ENCODE measurements around the gene LRRC7. TPM values are rescaled to one million over a fixed set of nuclear protein-coding genes. Genes with fewer than 3 reads are reported as not detected.

LRRC7 gene
- polyA plus RNA-seq, 10 donors: 9.3 to 32.3 (median 16.7) TPM

GRCh38 chr1:70086897-70087296 lies 519.2 kb downstream of the LRRC7 start:
- no peak for DNase-seq

GRCh38 chr1:70090141-70090540 lies 522.4 kb downstream of the LRRC7 start:
- DNase-seq: no peak

- peak in 1 of 3 donors; percentile 31 for DNase-seq
Observed at GRCh38 chr1:70090875-70091274, 523.2 kb downstream of the LRRC7 start.

- DNase-seq: peak in 2 of 3 donors; percentile 16 to 34
Observed at GRCh38 chr1:70091811-70092210, 524.1 kb downstream of the LRRC7 start.

- peak in 2 of 3 donors; percentile 21 to 62 for DNase-seq
Observed at GRCh38 chr1:70092526-70092925, 524.8 kb downstream of the LRRC7 start.

- no peak for DNase-seq
Observed at GRCh38 chr1:70093250-70093975, 525.7 kb downstream of the LRRC7 start.

- DNase-seq: peak; percentile 42 to 69 (median 66)
Observed at GRCh38 chr1:70101231-70101630, 533.5 kb downstream of the LRRC7 start.

GRCh38 chr1:70101774-70102173 lies 534.1 kb downstream of the LRRC7 start:
- no peak for DNase-seq

GRCh38 chr1:70103770-70104169 lies 536.0 kb downstream of the LRRC7 start:
- DNase-seq: no peak

- DNase-seq: no peak
Observed at GRCh38 chr1:70109241-70109640, 541.5 kb downstream of the LRRC7 start.

- no peak for DNase-seq
Observed at GRCh38 chr1:70112838-70113237, 545.1 kb downstream of the LRRC7 start.

- DNase-seq: no peak
Observed at GRCh38 chr1:70115315-70115714, 547.6 kb downstream of the LRRC7 start.

- peak in 1 of 3 donors; percentile 31 for DNase-seq
Observed at GRCh38 chr1:70117046-70117445, 549.3 kb downstream of the LRRC7 start.

GRCh38 chr1:70134148-70134547 lies 566.4 kb downstream of the LRRC7 start:
- peak in 1 of 3 donors; percentile 14 for DNase-seq

- peak; percentile 85 to 95 (median 92) for DNase-seq
Observed at GRCh38 chr1:70140343-70140742, 572.6 kb downstream of the LRRC7 start.

GRCh38 chr1:70140894-70141293 lies 573.2 kb downstream of the LRRC7 start:
- no peak for DNase-seq

GRCh38 chr1:70142075-70142474 lies 574.4 kb downstream of the LRRC7 start:
- DNase-seq: peak; percentile 59 to 85 (median 73)

GRCh38 chr1:70143048-70143659 lies 575.4 kb downstream of the LRRC7 start:
- peak; percentile 57 to 74 (median 65) for DNase-seq

GRCh38 chr1:70146488-70146887 lies 578.8 kb downstream of the LRRC7 start:
- no peak for DNase-seq

GRCh38 chr1:70150444-70150843 lies 582.7 kb downstream of the LRRC7 start:
- no peak for DNase-seq

- DNase-seq: no peak
Observed at GRCh38 chr1:70153739-70154138, 586.0 kb downstream of the LRRC7 start.

- DNase-seq: no peak
Observed at GRCh38 chr1:70156529-70157120, 588.9 kb downstream of the LRRC7 start.

- no peak for DNase-seq
Observed at GRCh38 chr1:70164350-70164749, 596.6 kb downstream of the LRRC7 start.
